LoVo (cell line): ENCODE results near the gene LRRIQ3.
A peak's percentile ranks its signal among the peaks of the same experiment; 100 is the strongest.
"Not testable (repeated sequence)": the region's sequence is repeated elsewhere in the genome, so short reads cannot be mapped to it uniquely, and the experiment has no call there.

Experiments
- DNase-seq: peaks from one replicate; pipeline ENCODE4 v3.0.0-alpha.2; 2016; ENCODE audit warnings: low spot score

LRRIQ3 gene

DNA sequence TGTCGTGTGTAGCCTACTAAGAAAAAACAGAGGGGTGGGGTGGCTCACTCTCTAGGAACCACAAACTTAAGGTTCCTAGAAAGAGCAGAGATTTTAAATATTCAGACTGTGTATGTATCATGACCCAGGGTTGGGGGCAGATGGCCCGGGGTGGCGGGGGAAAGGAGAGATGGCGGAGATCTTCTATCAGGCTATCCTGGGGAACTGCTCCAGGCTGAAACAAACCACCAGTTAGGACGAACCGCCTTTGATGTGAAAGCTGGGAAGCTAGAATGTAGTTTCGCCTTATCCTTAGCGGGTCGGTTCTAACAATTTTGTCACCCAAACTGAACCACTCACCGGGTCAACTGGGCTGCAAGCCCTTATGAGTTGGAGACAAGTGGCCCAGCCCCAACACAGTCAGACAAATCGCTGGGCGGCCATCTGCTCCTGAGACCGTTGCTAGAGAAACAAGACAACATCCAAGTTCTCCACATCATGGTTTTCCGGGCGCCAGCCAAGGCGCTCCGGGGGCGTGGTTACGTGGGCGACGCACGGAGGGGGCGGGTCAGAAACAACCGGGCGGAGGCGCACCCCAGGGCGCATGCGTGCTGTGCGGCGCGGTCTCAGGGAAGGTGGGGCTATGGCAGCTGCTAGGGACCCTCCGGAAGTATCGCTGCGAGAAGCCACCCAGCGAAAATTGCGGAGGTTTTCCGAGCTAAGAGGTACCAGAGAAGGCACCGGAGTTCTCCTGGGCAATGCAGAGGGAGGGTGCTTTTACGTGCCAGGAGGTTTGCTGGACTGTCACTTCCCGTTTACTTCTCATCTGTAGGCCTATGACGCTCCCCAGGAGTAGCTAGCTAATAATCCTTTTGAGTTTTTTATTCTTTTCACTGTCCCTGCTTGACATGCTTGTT is at the start of gene LRRIQ3, which contains the start of gene FPGT:
Gene LRRIQ3 (minus strand): TSS at position 520 of the 896 bp plus-strand sequence. CDS start 14,492 bp downstream, outside the sequence.
Gene FPGT (plus strand): TSS at position 586 of the 896 bp plus-strand sequence. CDS start 37 bp downstream, at position 623.
- peak; percentile 94 for DNase-seq

DNA sequence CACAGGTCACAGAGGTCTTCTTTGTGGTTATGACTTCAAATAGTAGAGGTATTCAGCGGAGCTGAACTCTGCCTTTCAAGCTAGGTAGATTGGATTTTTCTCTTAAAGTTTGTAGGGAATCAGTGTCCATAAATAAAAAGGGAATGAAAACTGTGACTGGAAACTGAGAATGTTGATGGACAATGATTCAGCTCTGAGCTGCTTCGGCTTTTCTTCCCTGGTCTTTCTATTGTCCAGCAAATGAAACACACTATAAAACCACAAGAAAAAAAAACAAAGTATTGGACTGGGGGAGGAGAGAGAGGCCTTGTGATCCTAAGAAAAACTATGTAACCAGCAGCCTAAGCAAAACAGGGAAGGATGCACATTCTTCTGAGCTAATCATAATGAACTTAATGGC is 48.3 kb upstream of the LRRIQ3 start:
- DNase-seq: no peak

- no peak for DNase-seq
These were observed 47.3 kb upstream of the LRRIQ3 start for GRCh38 chr1:74245168-74245772.

- DNase-seq: no peak
These were observed 39.8 kb upstream of the LRRIQ3 start for GRCh38 chr1:74237787-74238186.

- DNase-seq: no peak
These were observed 39.1 kb upstream of the LRRIQ3 start for GRCh38 chr1:74237035-74237434.

DNA sequence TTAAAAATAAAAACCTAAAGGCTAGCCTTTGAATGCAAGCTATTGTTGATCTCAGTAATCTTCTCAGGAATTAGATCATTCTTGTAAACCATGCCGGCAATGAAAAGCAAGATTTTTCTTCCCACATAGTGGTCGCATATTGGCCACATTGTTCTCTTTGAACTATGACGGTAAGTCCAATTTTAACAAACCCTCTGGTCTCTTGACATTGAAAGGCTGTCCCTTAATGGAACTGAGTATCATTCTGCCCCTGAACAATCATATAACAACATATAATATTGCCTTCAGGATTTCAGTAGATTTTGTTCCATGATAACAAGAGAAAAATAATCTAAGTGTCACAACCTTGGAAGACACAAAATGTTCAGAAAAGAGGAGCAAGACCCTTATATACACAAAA is 38.5 kb upstream of the LRRIQ3 start:
- no peak for DNase-seq

- no peak for DNase-seq
These were observed 37.2 kb upstream of the LRRIQ3 start, which contains the start of gene TNNI3K for GRCh38 chr1:74235153-74235552. TSS of gene TNNI3K (plus strand) at chr1:74235387. CDS start at chr1:74235452, 65 bp downstream.

GRCh38 chr1:74223453-74223852 is 25.5 kb upstream of the LRRIQ3 start:
- no peak for DNase-seq

GRCh38 chr1:74222701-74223100 is 24.7 kb upstream of the LRRIQ3 start:
- peak; percentile 8 for DNase-seq

DNA sequence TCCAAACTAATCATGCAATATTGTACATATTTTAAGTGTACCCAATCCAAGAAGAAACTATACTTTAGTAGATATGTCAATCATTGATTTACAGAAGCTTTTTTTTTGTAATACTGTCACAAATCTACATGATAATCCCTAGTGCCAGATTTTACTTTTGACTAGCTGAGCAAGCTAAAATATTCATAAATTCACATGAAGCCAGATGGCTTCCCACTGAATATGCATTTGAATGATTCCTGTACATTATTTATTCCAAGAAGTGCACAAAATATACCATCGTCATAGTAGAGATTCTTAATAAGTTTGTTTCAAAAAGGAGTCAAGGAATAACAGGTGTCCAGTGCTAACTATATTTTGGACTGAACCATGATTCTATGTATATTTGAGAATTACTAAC is 17.3 kb upstream of the LRRIQ3 start:
- no peak for DNase-seq

- DNase-seq: no peak
These were observed 7.3 kb upstream of the LRRIQ3 start for GRCh38 chr1:74205266-74205665.

- no peak for DNase-seq
These were observed 1.5 kb upstream of the LRRIQ3 start for GRCh38 chr1:74199504-74199903.

DNA sequence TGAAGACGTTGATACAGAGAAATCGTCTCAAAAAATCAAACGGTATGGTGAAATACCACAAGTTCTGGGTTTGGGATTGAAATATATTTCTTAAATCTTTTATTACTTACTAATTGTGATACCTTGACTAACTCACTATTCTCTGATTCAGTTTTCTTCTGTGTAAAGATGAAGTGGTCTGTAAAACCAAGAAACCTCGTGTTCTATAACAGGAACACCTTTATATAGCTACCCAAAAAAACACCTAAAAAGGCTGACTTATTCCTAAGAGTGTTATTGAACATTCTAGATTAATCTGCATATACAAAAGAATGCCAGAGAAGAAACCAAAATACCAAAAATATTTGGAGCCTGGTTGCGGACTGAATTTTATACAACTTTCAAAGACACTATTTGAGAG is 721 bp downstream of the LRRIQ3 start:
- no peak for DNase-seq

- no peak for DNase-seq
These were observed 2.6 kb downstream of the LRRIQ3 start for GRCh38 chr1:74195339-74195738.

- no peak for DNase-seq
These were observed 4.1 kb downstream of the LRRIQ3 start for GRCh38 chr1:74193908-74194307.

DNA sequence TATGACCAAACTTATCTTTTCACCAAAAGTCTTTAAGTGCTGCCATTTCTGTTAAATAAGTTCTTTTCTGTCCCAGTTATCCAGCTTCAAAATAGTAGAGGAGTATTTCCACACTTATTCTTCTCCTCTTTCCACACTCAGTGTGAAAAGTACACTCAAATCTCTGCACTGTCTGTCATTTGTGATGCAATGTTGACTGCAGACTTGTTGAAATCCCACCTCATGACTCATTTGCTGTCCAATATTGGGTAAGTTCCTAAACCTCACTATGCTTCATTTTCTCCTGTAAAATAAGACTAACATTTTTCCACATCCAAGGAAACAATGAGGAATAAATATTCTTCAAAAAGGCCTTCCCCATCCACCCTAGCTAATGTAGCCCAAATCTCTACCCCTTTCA is 17.5 kb downstream of the LRRIQ3 start:
- no peak for DNase-seq

DNA sequence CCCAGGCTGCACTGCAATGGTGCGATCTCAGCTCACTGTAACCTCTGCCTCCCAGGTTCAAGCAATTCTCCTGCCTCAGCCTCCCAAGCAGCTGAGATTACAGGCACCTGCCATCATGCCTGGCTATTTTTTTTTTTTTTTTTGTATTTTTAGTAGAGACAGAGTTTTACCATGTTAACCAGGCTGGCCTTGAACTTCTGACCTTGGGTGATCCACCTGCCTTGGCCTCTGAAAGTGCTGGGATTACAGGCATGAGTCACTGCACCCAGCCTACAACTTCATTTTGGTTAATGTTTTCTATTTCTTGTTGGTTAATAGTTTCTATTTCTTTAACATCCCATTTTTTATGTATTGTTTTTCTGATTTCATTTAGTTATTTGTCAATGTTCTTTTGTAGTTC is 23.6 kb downstream of the LRRIQ3 start:
- not testable (repeated sequence) for DNase-seq

GRCh38 chr1:74162333-74162732 is 35.6 kb downstream of the LRRIQ3 start:
- no peak for DNase-seq

- no peak for DNase-seq
These were observed 36.5 kb downstream of the LRRIQ3 start for GRCh38 chr1:74161497-74161896.

GRCh38 chr1:74160046-74160445 is 37.9 kb downstream of the LRRIQ3 start:
- no peak for DNase-seq

GRCh38 chr1:74145086-74145485 is 52.9 kb downstream of the LRRIQ3 start:
- DNase-seq: no peak

DNA sequence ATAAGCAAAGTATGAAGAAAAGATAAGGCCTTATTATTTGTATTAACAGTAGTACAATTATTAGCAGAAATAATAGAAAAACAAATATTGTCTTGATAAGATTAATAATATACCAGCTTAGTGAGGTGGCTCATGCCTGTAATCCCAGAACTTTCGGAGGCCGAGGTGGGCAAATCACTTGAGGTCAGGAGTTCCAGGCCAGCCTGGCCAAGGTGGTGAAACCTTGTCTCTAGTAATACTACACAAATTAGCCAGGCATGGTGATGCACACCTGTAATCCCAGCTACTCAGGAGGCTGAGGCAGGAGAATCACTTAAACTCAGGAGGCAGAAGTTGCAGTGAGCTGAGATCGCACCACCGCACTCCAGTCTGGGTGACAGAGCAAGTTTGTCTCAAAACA is 80.6 kb downstream of the LRRIQ3 start:
- DNase-seq: not testable (repeated sequence)

DNA sequence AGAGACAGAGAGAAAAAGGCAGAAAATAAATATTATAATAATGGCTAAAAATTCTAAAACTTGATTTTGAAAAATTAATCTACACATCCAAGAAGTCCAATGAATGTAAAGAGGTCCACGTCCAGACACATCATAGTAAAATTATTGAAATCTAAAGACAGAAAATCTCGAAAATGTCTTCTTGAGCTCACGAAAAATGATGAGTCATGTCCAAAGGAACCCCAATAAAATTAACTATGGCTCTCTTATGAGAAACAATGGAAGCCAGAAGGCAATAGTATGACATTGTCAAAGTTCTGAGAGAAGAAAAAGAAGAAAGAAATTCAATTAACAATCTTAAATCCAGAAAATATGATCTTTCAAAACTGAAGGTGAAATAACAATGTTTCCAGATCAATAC is 84.6 kb downstream of the LRRIQ3 start:
- DNase-seq: no peak
